Measurements from ENCODE around the gene GPR84. TPM values are rescaled to one million over a fixed set of nuclear protein-coding genes. Genes with fewer than 3 reads are reported as not detected.

GPR84 gene
- total and polyA plus RNA-seq, 2 of the 8 experiments (the other 6 are each of a cell fraction or from before 2014, with no cell fraction given): 0.09 TPM; not detected in 1

GRCh38 chr12:54337854-54338650, 26.2 kb downstream of the GPR84 start:
- no peaks in the 10 kb centered on the region; a peak in 1 of 4 replicates for H3K79me2 ChIP-seq (ENCODE audit: control insufficient read depth in 1 of 2, insufficient read depth in 2 of 2, low read length in 2 of 2)
- no peak overlapping the region for H3K14ac ChIP-seq (ENCODE audit: insufficient read length)
- no peaks in the 10 kb centered on the region for H3K4me1 ChIP-seq (replicated peaks in 1 of 4; ENCODE audit: control insufficient read depth in 3 of 4, insufficient read depth in 4 of 4, low read length in 3 of 4)
- H3K23ac ChIP-seq (ENCODE audit: insufficient read length): no peak overlapping the region
- H3K56ac ChIP-seq (replicated peaks; ENCODE audit: insufficient read length, low read depth, low read length): no peak overlapping the region
- H2BK20ac ChIP-seq (ENCODE audit: low read length): no peak overlapping the region
- ChIA-PET CTCF (ENCODE audit: partially characterized antibody) (interaction anchor here (0.6 to 34.6 kb wide), 23 partner anchors 6 to 124 kb away, joined by 3 to 618 read pairs (median 7); partner anchors contain the start of genes COPZ1 and NFE2), POLR2A (ENCODE audit: partially characterized antibody) (interaction anchor here (1.0 to 16.2 kb wide), 9 partner anchors 9 to 58 kb away, joined by 3 to 166 read pairs (median 18); partner anchors contain the start of genes CBX5, COPZ1 and HNRNPA1)
- H3K18ac ChIP-seq (ENCODE audit: extremely low read depth, low read length): no peak overlapping the region
- TF ChIP-seq HDAC2 (IDR thresholded peaks at IDR 0.05; ENCODE audit: borderline replicate concordance in 1 of 2, low read depth in 2 of 2, low read length in 2 of 2) (no peak), SP4 (IDR thresholded peaks at IDR 0.05; ENCODE audit: low read length) (no peak), MAFK (IDR thresholded peaks at IDR 0.05; ENCODE audit: low read depth, low read length) (no peak), HDAC6 (IDR thresholded peaks at IDR 0.05; ENCODE audit: low read depth, low read length) (no peak)
- H3K23me2 ChIP-seq (ENCODE audit: low read depth, low read length): no peaks in the 10 kb centered on the region; the same call in 1 of the 2 replicates
- peaks cover 3% of the 10 kb centered on the region; the same call in 1 of the 2 replicates for H3K79me1 ChIP-seq (ENCODE audit: low read depth, low read length)
- H2BK120ac ChIP-seq (replicated peaks; ENCODE audit: low read depth, low read length): no peak overlapping the region
- H3K9ac ChIP-seq (replicated peaks in 1 of 4; ENCODE audit: extremely low read depth in 1 of 4, low read depth in 3 of 4, low read length in 3 of 4): no peak overlapping the region
- H2AK5ac ChIP-seq (ENCODE audit: low read depth, low read length): no peak overlapping the region
- no peak overlapping the region for H3K4me3 ChIP-seq (ENCODE audit: extremely low read depth in 1 of 4, insufficient read depth in 2 of 4, low read depth in 3 of 4, low read length in 4 of 4)
- H2BK15ac ChIP-seq (ENCODE audit: low read length): no peak overlapping the region
- FAIRE-seq (no peak), DNase-seq (ENCODE audit: low read depth in 1 of 2, low spot score in 2 of 2) (no peak)
- no peaks in the 10 kb centered on the region for H3K9me3 ChIP-seq (ENCODE audit: insufficient read depth in 2 of 2, low read depth in 1 of 2, low read length in 1 of 2)
- peaks cover 3 to 14% (median 9%) of the 10 kb centered on the region in 4 experiments; a peak in 5 of 8 replicates for H3K36me3 ChIP-seq (ENCODE audit: control insufficient read depth in 2 of 4, insufficient read depth in 4 of 4, low read length in 3 of 4)
- no peak overlapping the region for H3K4ac ChIP-seq (replicated peaks; ENCODE audit: insufficient read length, low read depth, low read length)
- H4K20me1 ChIP-seq (replicated peaks in 1 of 2; ENCODE audit: control insufficient read depth in 1 of 2, insufficient read depth in 2 of 2, low read length in 2 of 2): peaks cover 2 to 5% of the 10 kb centered on the region in 2 experiments
- no peak overlapping the region for H3K4me2 ChIP-seq (ENCODE audit: insufficient read depth in 1 of 2, low read depth in 2 of 2, low read length in 2 of 2)
- no peak overlapping the region for H4K91ac ChIP-seq (replicated peaks; ENCODE audit: insufficient read length, low read length)
- no peak overlapping the region for H4K8ac ChIP-seq (ENCODE audit: extremely low read depth, insufficient read depth, low read length)
- H2BK12ac ChIP-seq (ENCODE audit: low read depth, low read length): no peak overlapping the region
- no peak overlapping the region for H2BK5ac ChIP-seq (ENCODE audit: low read depth, low read length)
- H3K27ac ChIP-seq (ENCODE audit: low read depth, low read length): no peak overlapping the region
- no peak overlapping the region for H2AFZ ChIP-seq (ENCODE audit: low read length)
- H3K27me3 ChIP-seq (replicated peaks in 1 of 4; ENCODE audit: control insufficient read depth in 3 of 4, extremely low read depth in 1 of 4, insufficient read depth in 3 of 4, low read length in 3 of 4): no peaks in the 10 kb centered on the region
- H4K5ac ChIP-seq (ENCODE audit: insufficient read length, low read depth, low read length): no peak overlapping the region
- 96% methylated on average over 3 of the region's 3 CpGs; no CpG with 5 or more reads in 1 of the 2 experiments for WGBS, 2 experiments (ENCODE audit: extremely low coverage in 1 of 2, insufficient coverage in 1 of 2, insufficient read length in 1 of 2, insufficient replicate concordance in 2 of 2, low coverage in 1 of 2, low lambda C conversion rate in 2 of 2, missing lambda C conversion rate in 1 of 2)

Measured in H1 (cell line).